ENCODE measurements around the gene TMEM79.
"Not testable (repeated sequence)": the region's sequence is repeated elsewhere in the genome, so short reads cannot be mapped to it uniquely, and the experiment has no call there.

The TMEM79 gene

GRCh38 chr1:156308078-156308477 is 24.0 kb downstream of the TMEM79 start:
- DNase-seq (ENCODE audit: low spot score) = no peak

- no peak for DNase-seq (ENCODE audit: low spot score)
Measured at GRCh38 chr1:156310962-156311361, 26.8 kb downstream of the TMEM79 start.

- DNase-seq (ENCODE audit: low spot score) = no peak
Measured at GRCh38 chr1:156316909-156317308, 32.8 kb downstream of the TMEM79 start.

GRCh38 chr1:156319664-156320063 is 35.5 kb downstream of the TMEM79 start:
- peak; percentile 33 for DNase-seq (ENCODE audit: low spot score)

GRCh38 chr1:156320560-156320959 is 36.4 kb downstream of the TMEM79 start:
- DNase-seq (ENCODE audit: low spot score) = no peak

- DNase-seq (ENCODE audit: low spot score) = not testable (repeated sequence)
Measured at GRCh38 chr1:156323179-156323578, 39.1 kb downstream of the TMEM79 start.

- peak; percentile 24 for DNase-seq (ENCODE audit: low spot score)
Measured at GRCh38 chr1:156336242-156336641, 52.1 kb downstream of the TMEM79 start.

GRCh38 chr1:156337052-156337887 is 53.1 kb downstream of the TMEM79 start:
- DNase-seq (ENCODE audit: low spot score) = peak; percentile 20

- DNase-seq (ENCODE audit: low spot score) = no peak
Measured at GRCh38 chr1:156337888-156338179, 53.7 kb downstream of the TMEM79 start.

GRCh38 chr1:156338180-156338976 is 54.3 kb downstream of the TMEM79 start, which contains the start of the genes CCT3 and TSACC:
CCT3 (minus strand) TSS chr1:156338292; CDS start chr1:156338184, 108 bp downstream.
TSACC (plus strand) TSS chr1:156338526; CDS start chr1:156339758, 1,232 bp downstream.
- DNase-seq (ENCODE audit: low spot score) = peak; percentile 100
